IMR-90 (cell line): ENCODE results near the gene BRAF. TPM values are rescaled to one million over a fixed set of nuclear protein-coding genes. Genes with fewer than 3 reads are reported as not detected.
"Not testable (repeated sequence)": the region's sequence is repeated elsewhere in the genome, so short reads cannot be mapped to it uniquely, and the experiment has no call there.

Source experiments
- ATAC-seq: fragments of 200-7000 bp; cut with Tn5 transposase; 2 replicates; pipeline ENCODE4 v1.9.1; 2020; ENCODE audit warnings: low read depth, mild to moderate bottlenecking, moderate library complexity
- BruUV-seq: library from RNA; stranded (reverse); fragments of 400-500 nt; replicated peaks from 2 replicates; lab custom pipeline; 2021; lab: Mats Ljungman, UMichigan
- CTCF ChIA-PET: fragments of 300-600 bp; formaldehyde crosslinking; extraction: SDS; loops from one replicate; lab custom pipeline; 2021; ENCODE audit warnings: antibody characterized with exemption; lab: Yijun Ruan, JAX
- POLR2A ChIA-PET: fragments of 300-600 bp; sonication (Branson Sonifier 250); formaldehyde crosslinking; loops from one replicate; lab custom pipeline; 2022; ENCODE audit warnings: antibody characterized with exemption; ENCODE audit not compliant: unreplicated experiment; lab: Charles Lee
- DNase-seq: peaks from one replicate; pipeline ENCODE4 v3.0.0; 2013
- H2AFZ ChIP-seq: replicated peaks from 2 replicates; pipeline ENCODE3; 2013; ENCODE audit warnings: low read length, mild to moderate bottlenecking; ENCODE audit not compliant: poor library complexity
- H2AK5ac ChIP-seq: 2 replicates; pipeline ENCODE4 v1.6.1; 2013; ENCODE audit warnings: low read depth, low read length, inconsistent platforms
- H2AK9ac ChIP-seq: replicated peaks from 2 replicates; pipeline ENCODE3; 2013; ENCODE audit warnings: mild to moderate bottlenecking, low read depth, low read length, moderate library complexity; ENCODE audit not compliant: poor library complexity
- H2BK120ac ChIP-seq: 2 replicates; pipeline ENCODE4 v1.6.1; 2013; ENCODE audit warnings: low read depth, low read length, inconsistent platforms
- H2BK15ac ChIP-seq: 3 replicates; pipeline ENCODE4 v1.6.1; 2013; ENCODE audit warnings: low read depth, low read length, inconsistent platforms
- H2BK20ac ChIP-seq: 2 replicates; pipeline ENCODE4 v1.6.1; 2013; ENCODE audit warnings: low read depth, mild to moderate bottlenecking, inconsistent platforms, low read length, moderate library complexity
- H2BK5ac ChIP-seq: 2 replicates; pipeline ENCODE4 v1.6.1; 2013; ENCODE audit warnings: mild to moderate bottlenecking, low read depth, low read length, inconsistent platforms; ENCODE audit not compliant: poor library complexity, severe bottlenecking
- H3K14ac ChIP-seq: replicated peaks from 2 replicates; pipeline ENCODE4 v1.6.1; 2013; ENCODE audit warnings: low read depth, low read length, inconsistent platforms
- H3K18ac ChIP-seq: 2 replicates; pipeline ENCODE4 v1.6.1; 2013; ENCODE audit warnings: low read depth, low read length, control low read depth
- H3K23ac ChIP-seq: 2 replicates; pipeline ENCODE4 v1.6.1; 2013; ENCODE audit warnings: low read depth, low read length, inconsistent platforms
- H3K27ac ChIP-seq: 2 replicates; pipeline ENCODE4 v1.5.1; 2013; ENCODE audit warnings: mild to moderate bottlenecking, control low read depth, low read length; ENCODE audit not compliant: insufficient read depth
- H3K27me3 ChIP-seq: 2 replicates; pipeline ENCODE4 v1.6.1; 2013; ENCODE audit warnings: low read length; ENCODE audit not compliant: control insufficient read depth, insufficient read depth
- H3K36me3 ChIP-seq: 2 replicates; pipeline ENCODE4 v1.6.1; 2013; ENCODE audit warnings: low read length, mixed read lengths; ENCODE audit not compliant: control insufficient read depth, insufficient read depth
- H3K4ac ChIP-seq: 2 replicates; pipeline ENCODE4 v1.6.1; 2013; ENCODE audit warnings: low read depth, low read length, inconsistent platforms
- H3K4me1 ChIP-seq: 2 replicates; pipeline ENCODE4 v1.6.1; 2013; ENCODE audit warnings: low read length, mixed read lengths; ENCODE audit not compliant: control insufficient read depth, insufficient read depth
- H3K4me2 ChIP-seq: 2 replicates; pipeline ENCODE4 v1.6.1; 2013; ENCODE audit warnings: low read depth, mild to moderate bottlenecking, control low read depth, low read length, moderate library complexity
- H3K4me3 ChIP-seq: 2 replicates; pipeline ENCODE4 v1.5.1; 2013; ENCODE audit warnings: low read depth, mild to moderate bottlenecking, control low read depth, low read length, moderate library complexity; ENCODE audit not compliant: insufficient read depth
- H3K56ac ChIP-seq: 2 replicates; pipeline ENCODE4 v1.6.1; 2013; ENCODE audit warnings: low read length, inconsistent platforms; ENCODE audit not compliant: insufficient read depth; ENCODE audit errors: extremely low read depth
- H3K79me1 ChIP-seq, 2 experiments: 2 replicates each; pipeline ENCODE4 v1.6.1; 2013; ENCODE audit warnings: low read length in 2 of 2, inconsistent platforms in 1 of 2, low read depth in 1 of 2
- H3K9ac ChIP-seq: 2 replicates; pipeline ENCODE4 v1.6.1; 2013; ENCODE audit warnings: low read depth, low read length, control low read depth
- H3K9me1 ChIP-seq: 2 replicates; pipeline ENCODE4 v1.6.1; 2013; ENCODE audit warnings: low read length, inconsistent platforms; ENCODE audit not compliant: insufficient read depth
- H3K9me3 ChIP-seq: 2 replicates; pipeline ENCODE4 v1.6.1; 2013; ENCODE audit warnings: low read length; ENCODE audit not compliant: control insufficient read depth, insufficient read depth
- H4K20me1 ChIP-seq: 2 replicates; pipeline ENCODE4 v1.6.1; 2013; ENCODE audit warnings: low read length, inconsistent platforms; ENCODE audit not compliant: insufficient read depth
- H4K5ac ChIP-seq: 2 replicates; pipeline ENCODE4 v1.6.1; 2013; ENCODE audit warnings: mild to moderate bottlenecking, low read depth, low read length, control low read depth
- H4K8ac ChIP-seq, 2 experiments: 2 replicates each; pipeline ENCODE4 v1.6.1; 2013; ENCODE audit warnings: low read depth in 2 of 2, low read length in 2 of 2, control low read depth in 1 of 2, inconsistent platforms in 1 of 2
- H4K91ac ChIP-seq: 2 replicates; pipeline ENCODE4 v1.6.1; 2013; ENCODE audit warnings: low read depth, low read length, inconsistent platforms; ENCODE audit not compliant: insufficient read depth
- WGBS, 2 experiments: methylation state at CpG; one replicate each; pipeline versions ENCODE4 v1.1.5 to v1.1.7; 2013; ENCODE audit warnings: missing lambda C conversion rate in 2 of 2; ENCODE audit not compliant: insufficient read length in 1 of 2; ENCODE audit errors: extremely low coverage in 2 of 2; 5-methylcytosine and 5-hydroxymethylcytosine counted together
- dilution Hi-C: fragments of 300-500 bp; cut with HindIII; formaldehyde crosslinking; loops from one replicate; pipeline ENCODE4 v1.14.3; 2018; ENCODE audit warnings: low sequenced_read_pairs; ENCODE audit not compliant: unreplicated experiment
- in situ Hi-C: fragments of 300-500 bp; cut with MboI; formaldehyde crosslinking; loops from 3 replicates; pipeline ENCODE4 v1.14.3; 2019; ENCODE audit warnings: low sequenced_read_pairs, inconsistent platforms, mixed read lengths
- intact Hi-C: fragments of 100-400 bp; cut with micrococcal nuclease; formaldehyde crosslinking; loops from 2 replicates; pipeline ENCODE4 v1.10.0; 2022
- polyA plus RNA-seq, 3 experiments: library from polyadenylated mRNA; depleted of rRNA; stranded (reverse); fragments of >200 nt; gene quantifications; 2 replicates each; pipeline ENCODE4 v1.2.3, GENCODE V29; 2012; ENCODE audit warnings: low replicate concordance in 1 of 3
- total RNA-seq: library from RNA; depleted of rRNA; stranded (reverse); fragments of >200 nt; gene quantifications from 2 replicates; pipeline ENCODE4 v1.2.3, GENCODE V29; 2012

The BRAF gene
- total and polyA plus RNA-seq, 2 of the 4 experiments (the other 2 are of a cell fraction) = 5.7 to 12.9 TPM

DNA sequence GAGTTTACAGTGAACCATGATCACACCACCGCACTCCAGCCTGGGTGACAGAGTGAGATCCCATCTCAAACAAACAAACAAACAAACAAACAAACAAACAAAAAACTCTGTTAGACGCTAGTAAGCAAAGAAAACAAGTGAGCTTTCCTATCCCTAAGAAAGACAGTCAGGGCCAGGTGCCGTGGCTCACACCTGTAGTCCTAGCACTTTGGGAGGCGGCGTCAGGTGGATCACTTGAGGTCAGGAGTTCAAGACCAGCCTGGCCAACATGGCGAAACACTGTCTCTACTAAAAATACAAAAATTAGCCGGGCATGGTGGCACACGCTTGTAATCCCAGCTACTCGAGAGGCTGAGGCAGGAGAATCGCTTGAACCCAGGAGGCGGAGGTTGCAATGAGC, 247.8 kb downstream of the BRAF start:
- H2AK5ac ChIP-seq, H3K23ac ChIP-seq, H3K4me1 ChIP-seq, H3K9me3 ChIP-seq, H2BK120ac ChIP-seq, in situ Hi-C loops, H3K9me1 ChIP-seq, H2BK5ac ChIP-seq, H3K27ac ChIP-seq, H3K79me1 ChIP-seq, H2AK9ac ChIP-seq, H3K18ac ChIP-seq, DNase-seq, dilution Hi-C loops, BruUV-seq, H4K91ac ChIP-seq, H4K20me1 ChIP-seq, CTCF ChIA-PET, H4K8ac ChIP-seq, H3K56ac ChIP-seq, H3K4ac ChIP-seq, H2BK20ac ChIP-seq, H3K9ac ChIP-seq, H3K4me2 ChIP-seq, H3K27me3 ChIP-seq, H2BK15ac ChIP-seq, H3K14ac ChIP-seq, H2AFZ ChIP-seq, ATAC-seq, H3K36me3 ChIP-seq, H4K5ac ChIP-seq, POLR2A ChIA-PET, H3K4me3 ChIP-seq: not testable (repeated sequence)
- intact Hi-C loops = loop anchor here (5.0 kb wide), 1 partner anchor 855 kb away; no protein-coding TSS in a partner anchor
- WGBS, 2 experiments = no CpG with 5 or more reads among the region's 11 CpGs
